H9 (cell line): Measurements from ENCODE around the gene MGRN1. TPM values are rescaled to one million over a fixed set of nuclear protein-coding genes. Genes with fewer than 3 reads are reported as not detected.

Experiments
- DNase-seq: peaks from one replicate; pipeline ENCODE4 v3.0.0-alpha.2; 2017
- H2AFZ ChIP-seq: one replicate; pipeline ENCODE4 v1.6.1; 2013; ENCODE audit warnings: mild to moderate bottlenecking, low read length, control low read depth, moderate library complexity
- H2AK5ac ChIP-seq: 2 replicates; pipeline ENCODE4 v1.6.1; 2013; ENCODE audit warnings: low read length, control low read depth, mixed read lengths; ENCODE audit not compliant: insufficient read length
- H2BK120ac ChIP-seq: one replicate; pipeline ENCODE4 v1.6.1; 2013; ENCODE audit warnings: low read depth, mild to moderate bottlenecking, low read length, control low read depth, inconsistent platforms; ENCODE audit not compliant: poor library complexity, severe bottlenecking
- H2BK12ac ChIP-seq: 2 replicates; pipeline ENCODE4 v1.6.1; 2013; ENCODE audit warnings: low read length, control low read depth, mixed read lengths, low read depth; ENCODE audit not compliant: insufficient read length
- H2BK15ac ChIP-seq: 2 replicates; pipeline ENCODE4 v1.6.1; 2013; ENCODE audit warnings: low read depth, low read length, control low read depth
- H2BK20ac ChIP-seq: one replicate; pipeline ENCODE4 v1.6.1; 2013; ENCODE audit warnings: low read depth, mild to moderate bottlenecking, low read length, control low read depth, inconsistent platforms; ENCODE audit not compliant: poor library complexity, severe bottlenecking
- H2BK5ac ChIP-seq: 2 replicates; pipeline ENCODE4 v1.6.1; 2013; ENCODE audit warnings: low read length, control low read depth, mixed read lengths; ENCODE audit not compliant: insufficient read length
- H3K14ac ChIP-seq: 2 replicates; pipeline ENCODE4 v1.6.1; 2013; ENCODE audit warnings: low read length, control low read depth; ENCODE audit not compliant: insufficient read depth
- H3K18ac ChIP-seq: 2 replicates; pipeline ENCODE4 v1.6.1; 2013; ENCODE audit warnings: low read depth, mild to moderate bottlenecking, mixed read lengths, low read length, control low read depth; ENCODE audit not compliant: insufficient read length
- H3K23ac ChIP-seq: 2 replicates; pipeline ENCODE4 v1.6.1; 2013; ENCODE audit warnings: low read length, control low read depth, mixed read lengths, low read depth; ENCODE audit not compliant: insufficient read length
- H3K23me2 ChIP-seq: 2 replicates; pipeline ENCODE4 v1.6.1; 2013; ENCODE audit warnings: low read depth, mild to moderate bottlenecking, mixed read lengths, low read length, control low read depth; ENCODE audit not compliant: insufficient read length, poor library complexity, severe bottlenecking
- H3K27ac ChIP-seq: 2 replicates; pipeline ENCODE4 v1.5.1; 2013; ENCODE audit warnings: low read length, control low read depth, mixed read lengths, low read depth; ENCODE audit not compliant: insufficient read length
- H3K27me3 ChIP-seq: 2 replicates; pipeline ENCODE4 v1.6.1; 2013; ENCODE audit warnings: low read length, control low read depth, inconsistent platforms; ENCODE audit not compliant: insufficient read depth
- H3K4ac ChIP-seq: 2 replicates; pipeline ENCODE4 v1.6.1; 2013; ENCODE audit warnings: low read depth, mild to moderate bottlenecking, control low read depth, inconsistent platforms, low read length, moderate library complexity
- H3K4me1 ChIP-seq: 2 replicates; pipeline ENCODE4 v1.6.1; 2013; ENCODE audit warnings: low read length, control low read depth, inconsistent platforms; ENCODE audit not compliant: insufficient read depth
- H3K4me2 ChIP-seq: 2 replicates; pipeline ENCODE4 v1.6.1; 2013; ENCODE audit warnings: low read length, control low read depth, mixed read lengths; ENCODE audit not compliant: insufficient read length, insufficient read depth
- H3K56ac ChIP-seq: 2 replicates; pipeline ENCODE4 v1.6.1; 2013; ENCODE audit warnings: low read depth, mild to moderate bottlenecking, mixed read lengths, low read length, control low read depth; ENCODE audit not compliant: insufficient read length
- H3K79me1 ChIP-seq: 2 replicates; pipeline ENCODE4 v1.6.1; 2013; ENCODE audit warnings: low read depth, mild to moderate bottlenecking, moderate library complexity, low read length, control low read depth, inconsistent platforms; ENCODE audit not compliant: insufficient read depth, poor library complexity, severe bottlenecking
- H3K79me2 ChIP-seq: 2 replicates; pipeline ENCODE4 v1.6.1; 2013; ENCODE audit warnings: low read length, control low read depth, inconsistent platforms; ENCODE audit not compliant: insufficient read depth
- H3K9ac ChIP-seq: 2 replicates; pipeline ENCODE4 v1.6.1; 2013; ENCODE audit warnings: low read length, control low read depth, mixed read lengths; ENCODE audit not compliant: insufficient read length; ENCODE audit errors: extremely low read depth
- H3K9me3 ChIP-seq: one replicate; pipeline ENCODE4 v1.6.1; 2013; ENCODE audit warnings: low read depth, low read length, inconsistent platforms; ENCODE audit not compliant: control insufficient read depth
- H3T11ph ChIP-seq: one replicate; pipeline ENCODE4 v1.6.1; 2013; ENCODE audit warnings: mild to moderate bottlenecking, low read length, control low read depth, inconsistent platforms
- H4K20me1 ChIP-seq: one replicate; pipeline ENCODE4 v1.6.1; 2013; ENCODE audit not compliant: control insufficient read depth, insufficient read length, insufficient read depth
- H4K5ac ChIP-seq: 2 replicates; pipeline ENCODE4 v1.6.1; 2013; ENCODE audit warnings: low read depth, mild to moderate bottlenecking, mixed read lengths, low read length, control low read depth; ENCODE audit not compliant: insufficient read length
- H4K8ac ChIP-seq: replicated peaks from 2 replicates; pipeline ENCODE4 v1.6.1; 2013; ENCODE audit warnings: low read length, control low read depth, mixed read lengths, low read depth; ENCODE audit not compliant: insufficient read length
- H4K91ac ChIP-seq: 2 replicates; pipeline ENCODE4 v1.6.1; 2013; ENCODE audit warnings: low read depth, mild to moderate bottlenecking, moderate library complexity, mixed read lengths, low read length, control low read depth; ENCODE audit not compliant: insufficient read length
- H3K27ac Mint-ChIP-seq, 3 experiments: 2 replicates in 2 of 3; 3 replicates in 1 of 3; pipeline ENCODE4 v1.8.0; 2020 to 2021; ENCODE audit warnings: mixed read lengths in 3 of 3, mild to moderate bottlenecking in 1 of 3, moderate library complexity in 1 of 3
- H3K27me3 Mint-ChIP-seq: 2 replicates; pipeline ENCODE4 v1.8.0; 2021; ENCODE audit warnings: low read depth, mild to moderate bottlenecking, moderate library complexity, mixed read lengths
- H3K36me3 Mint-ChIP-seq, 3 experiments: 2 replicates in 2 of 3; 3 replicates in 1 of 3; pipeline ENCODE4 v1.8.0; 2020 to 2021; ENCODE audit warnings: low read depth in 3 of 3, mixed read lengths in 3 of 3; ENCODE audit not compliant: insufficient read depth in 1 of 3
- H3K4me1 Mint-ChIP-seq, 2 experiments: 2 replicates each; pipeline ENCODE4 v1.8.0; 2020; ENCODE audit warnings: mixed read lengths in 2 of 2
- H3K4me3 Mint-ChIP-seq, 2 experiments: 2 replicates in 1 of 2; 3 replicates in 1 of 2; pipeline ENCODE4 v1.8.0; 2020 to 2021; ENCODE audit warnings: mild to moderate bottlenecking in 2 of 2, mixed read lengths in 2 of 2, moderate library complexity in 1 of 2
- H3K9me3 Mint-ChIP-seq, 2 experiments: 2 replicates in 1 of 2; 3 replicates in 1 of 2; pipeline ENCODE4 v1.8.0; 2020; ENCODE audit warnings: mild to moderate bottlenecking in 2 of 2, mixed read lengths in 2 of 2, moderate library complexity in 1 of 2
- WGBS: extraction: QIAGEN DNeasy Blood & Tissue Kit; methylation state at CpG from one replicate; pipeline ENCODE4 v1.1.7; 2013; ENCODE audit warnings: missing lambda C conversion rate, low lambda C conversion rate, mixed read lengths; ENCODE audit not compliant: insufficient read length; ENCODE audit errors: extremely low coverage; 5-methylcytosine and 5-hydroxymethylcytosine counted together
- total RNA-seq: library from RNA; stranded (reverse); gene quantifications from 2 replicates; pipeline ENCODE4 v1.2.1, GENCODE V29; 2021
- TF ChIP-seq, protein P1 (sequence below): fragments of 200-600 bp; sonication (generic); conservative IDR thresholded peaks from 3 replicates; pipeline ENCODE4 v1.8.0; 2021; ENCODE audit warnings: antibody characterized with exemption, mild to moderate bottlenecking

MGRN1 gene
- total RNA-seq, 1 experiment from 2014 or later: 91.6 TPM

DNA sequence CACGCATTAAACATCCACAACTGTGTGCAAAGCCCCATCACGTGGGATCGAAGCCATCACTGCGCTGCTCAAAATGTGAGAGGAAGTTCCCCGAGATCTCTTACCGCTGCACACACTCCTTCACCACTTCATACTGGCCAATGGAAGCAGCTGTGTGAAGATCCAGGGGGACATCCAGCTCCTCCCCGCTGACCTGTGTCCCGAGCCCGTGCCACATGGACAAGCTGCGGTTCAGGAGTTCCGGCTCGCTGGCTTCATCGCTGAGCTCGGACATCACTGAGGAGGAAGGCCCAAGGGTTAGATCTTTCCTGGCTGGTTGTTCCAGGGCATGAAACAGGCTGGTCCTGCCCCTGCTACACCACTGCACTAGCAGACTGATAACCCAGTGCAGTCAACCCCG, 105.2 kb downstream of the MGRN1 start:
- no CpG with 5 or more reads among the region's 15 CpGs for WGBS
- H2BK5ac ChIP-seq: no peak overlapping the region
- TF ChIP-seq, protein P1, sequence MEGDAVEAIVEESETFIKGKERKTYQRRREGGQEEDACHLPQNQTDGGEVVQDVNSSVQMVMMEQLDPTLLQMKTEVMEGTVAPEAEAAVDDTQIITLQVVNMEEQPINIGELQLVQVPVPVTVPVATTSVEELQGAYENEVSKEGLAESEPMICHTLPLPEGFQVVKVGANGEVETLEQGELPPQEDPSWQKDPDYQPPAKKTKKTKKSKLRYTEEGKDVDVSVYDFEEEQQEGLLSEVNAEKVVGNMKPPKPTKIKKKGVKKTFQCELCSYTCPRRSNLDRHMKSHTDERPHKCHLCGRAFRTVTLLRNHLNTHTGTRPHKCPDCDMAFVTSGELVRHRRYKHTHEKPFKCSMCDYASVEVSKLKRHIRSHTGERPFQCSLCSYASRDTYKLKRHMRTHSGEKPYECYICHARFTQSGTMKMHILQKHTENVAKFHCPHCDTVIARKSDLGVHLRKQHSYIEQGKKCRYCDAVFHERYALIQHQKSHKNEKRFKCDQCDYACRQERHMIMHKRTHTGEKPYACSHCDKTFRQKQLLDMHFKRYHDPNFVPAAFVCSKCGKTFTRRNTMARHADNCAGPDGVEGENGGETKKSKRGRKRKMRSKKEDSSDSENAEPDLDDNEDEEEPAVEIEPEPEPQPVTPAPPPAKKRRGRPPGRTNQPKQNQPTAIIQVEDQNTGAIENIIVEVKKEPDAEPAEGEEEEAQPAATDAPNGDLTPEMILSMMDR: no peak
- Mint-ChIP-seq H3K36me3 (peaks cover 3 to 43% (median 38%) of the 10 kb centered on the region in 3 experiments; a peak in 6 of 7 replicates), H3K4me3 (no peak overlapping the region), H3K27me3 (no peaks in the 10 kb centered on the region), H3K9me3 (no peaks in the 10 kb centered on the region; a peak in 1 of 5 replicates), H3K4me1 (peaks cover 4 to 6% of the 10 kb centered on the region in 2 experiments), H3K27ac (no peak overlapping the region)
- H2BK20ac ChIP-seq: no peak overlapping the region
- H3K9me3 ChIP-seq: no peaks in the 10 kb centered on the region
- H3T11ph ChIP-seq: no peak overlapping the region
- H3K4me1 ChIP-seq: no peaks in the 10 kb centered on the region
- H3K9ac ChIP-seq: no peak overlapping the region
- H3K4me2 ChIP-seq: no peak overlapping the region
- no peak overlapping the region for H4K8ac ChIP-seq
- no peak overlapping the region for H3K18ac ChIP-seq
- H4K91ac ChIP-seq: no peak overlapping the region
- no peak overlapping the region for H2AFZ ChIP-seq
- H3K14ac ChIP-seq: no peak overlapping the region
- H2AK5ac ChIP-seq: no peak overlapping the region
- H2BK120ac ChIP-seq: no peak overlapping the region
- H3K23ac ChIP-seq: no peak overlapping the region
- no peak overlapping the region for H2BK12ac ChIP-seq
- no peak overlapping the region for H3K27ac ChIP-seq
- H3K79me1 ChIP-seq: peaks cover 6% of the 10 kb centered on the region
- H3K4ac ChIP-seq: no peak overlapping the region
- H3K79me2 ChIP-seq: peaks cover 4% of the 10 kb centered on the region; the same call in 1 of the 2 replicates
- no peak overlapping the region for H3K56ac ChIP-seq
- no peak overlapping the region for H2BK15ac ChIP-seq
- no peak overlapping the region for H4K5ac ChIP-seq
- no peaks in the 10 kb centered on the region for H3K27me3 ChIP-seq
- H4K20me1 ChIP-seq: no peaks in the 10 kb centered on the region
- DNase-seq: no peak
- peaks cover 5% of the 10 kb centered on the region for H3K23me2 ChIP-seq
